GM12872 (cell line): Measurements from ENCODE around the gene INHBB.

ENCODE experiments used
- TF ChIP-seq, protein P1 (sequence below): IDR thresholded peaks from 3 replicates; pipeline ENCODE4 v1.5.1; 2011; ENCODE audit warnings: low read depth, mild to moderate bottlenecking, low read length, moderate library complexity; ENCODE audit not compliant: insufficient read depth

The INHBB gene

DNA sequence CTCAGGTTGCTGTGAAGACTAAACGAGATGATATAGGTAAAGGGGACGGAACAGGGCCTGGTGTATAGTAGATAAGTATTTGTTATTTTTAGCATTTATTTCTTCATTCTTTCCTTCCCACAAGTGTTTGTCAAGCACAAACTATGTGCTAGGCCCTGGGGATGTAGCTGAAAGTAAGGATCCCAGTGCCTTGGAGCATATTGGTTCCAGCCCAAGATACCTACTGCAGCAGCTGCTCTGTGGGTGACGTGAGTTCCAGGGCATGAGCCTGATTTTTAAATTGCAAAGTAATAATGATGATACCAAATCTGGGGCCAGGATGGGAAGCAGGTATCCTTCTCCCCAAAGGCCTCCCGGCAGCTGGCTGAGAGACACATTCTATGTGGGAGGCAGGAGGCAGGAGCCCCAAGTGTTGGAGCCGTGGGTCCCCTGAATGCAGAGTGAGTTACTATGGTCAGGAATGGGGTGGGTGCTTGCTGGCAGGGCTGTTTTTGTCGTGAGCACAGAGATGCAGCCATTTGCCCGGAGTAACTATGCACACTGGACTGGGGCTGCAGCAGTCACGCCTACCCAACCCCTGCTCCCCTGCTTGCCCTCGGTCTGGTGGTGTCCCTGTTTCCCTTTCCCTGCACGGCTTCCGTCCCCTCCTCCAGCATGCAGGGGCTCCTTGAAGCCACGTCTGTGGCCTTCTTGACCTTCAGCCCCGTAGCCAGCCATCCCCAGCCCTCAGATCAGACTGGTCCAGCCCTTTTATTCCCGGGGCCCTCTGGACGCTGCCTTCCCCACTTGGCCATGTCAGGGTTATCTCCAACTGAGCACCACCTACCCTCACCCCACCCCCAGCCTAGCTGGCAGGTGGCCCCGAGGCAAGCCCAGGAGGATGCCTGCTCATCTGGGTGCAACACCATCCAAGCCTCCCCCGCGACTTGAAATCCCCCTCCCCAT, 52.4 kb downstream of the INHBB start:
- TF ChIP-seq, protein P1, sequence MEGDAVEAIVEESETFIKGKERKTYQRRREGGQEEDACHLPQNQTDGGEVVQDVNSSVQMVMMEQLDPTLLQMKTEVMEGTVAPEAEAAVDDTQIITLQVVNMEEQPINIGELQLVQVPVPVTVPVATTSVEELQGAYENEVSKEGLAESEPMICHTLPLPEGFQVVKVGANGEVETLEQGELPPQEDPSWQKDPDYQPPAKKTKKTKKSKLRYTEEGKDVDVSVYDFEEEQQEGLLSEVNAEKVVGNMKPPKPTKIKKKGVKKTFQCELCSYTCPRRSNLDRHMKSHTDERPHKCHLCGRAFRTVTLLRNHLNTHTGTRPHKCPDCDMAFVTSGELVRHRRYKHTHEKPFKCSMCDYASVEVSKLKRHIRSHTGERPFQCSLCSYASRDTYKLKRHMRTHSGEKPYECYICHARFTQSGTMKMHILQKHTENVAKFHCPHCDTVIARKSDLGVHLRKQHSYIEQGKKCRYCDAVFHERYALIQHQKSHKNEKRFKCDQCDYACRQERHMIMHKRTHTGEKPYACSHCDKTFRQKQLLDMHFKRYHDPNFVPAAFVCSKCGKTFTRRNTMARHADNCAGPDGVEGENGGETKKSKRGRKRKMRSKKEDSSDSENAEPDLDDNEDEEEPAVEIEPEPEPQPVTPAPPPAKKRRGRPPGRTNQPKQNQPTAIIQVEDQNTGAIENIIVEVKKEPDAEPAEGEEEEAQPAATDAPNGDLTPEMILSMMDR, result no peak

DNA sequence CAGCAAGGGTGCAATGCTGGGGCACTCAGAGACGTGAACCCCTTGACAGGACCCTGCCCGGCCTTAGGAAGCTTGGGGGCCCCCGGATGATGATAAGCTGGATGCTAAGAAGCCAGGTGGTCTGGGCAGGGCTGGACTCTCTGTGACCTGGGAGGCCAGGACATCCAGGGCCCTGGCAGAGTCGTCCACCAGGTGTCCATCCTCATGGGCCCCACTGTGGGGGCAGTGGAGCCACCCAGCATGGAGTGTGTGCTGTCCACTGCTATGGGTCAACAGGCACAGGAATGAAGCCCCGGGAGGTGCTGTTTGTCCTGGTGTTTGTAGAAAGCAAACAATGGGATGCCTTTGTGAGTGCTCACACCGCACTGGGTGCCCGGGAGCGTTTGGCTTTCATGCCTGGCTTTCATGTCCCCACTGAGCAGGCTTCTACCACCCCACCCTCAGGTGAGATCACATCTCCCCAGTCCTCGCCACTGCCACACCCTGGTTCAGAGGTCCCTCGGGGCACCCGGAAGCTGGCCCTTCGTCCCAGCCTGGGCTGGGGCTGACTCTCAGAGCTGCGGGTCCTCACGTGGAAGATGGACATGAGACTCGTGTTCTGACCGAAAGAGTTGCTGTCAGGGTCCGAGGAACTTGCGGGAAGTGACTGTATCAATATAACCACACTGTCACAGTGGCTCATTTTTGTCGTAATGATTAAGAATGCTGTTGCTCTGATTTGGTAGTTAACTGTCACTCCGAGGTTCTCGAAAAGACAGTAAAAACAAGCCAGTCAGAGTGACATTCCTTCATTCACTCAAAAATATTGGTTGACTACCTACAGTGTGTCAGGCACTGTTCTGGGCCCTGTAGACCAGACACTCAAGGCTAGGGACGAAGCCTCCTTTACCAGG, 53.3 kb downstream of the INHBB start:
- TF ChIP-seq, protein P1, result no peak

DNA sequence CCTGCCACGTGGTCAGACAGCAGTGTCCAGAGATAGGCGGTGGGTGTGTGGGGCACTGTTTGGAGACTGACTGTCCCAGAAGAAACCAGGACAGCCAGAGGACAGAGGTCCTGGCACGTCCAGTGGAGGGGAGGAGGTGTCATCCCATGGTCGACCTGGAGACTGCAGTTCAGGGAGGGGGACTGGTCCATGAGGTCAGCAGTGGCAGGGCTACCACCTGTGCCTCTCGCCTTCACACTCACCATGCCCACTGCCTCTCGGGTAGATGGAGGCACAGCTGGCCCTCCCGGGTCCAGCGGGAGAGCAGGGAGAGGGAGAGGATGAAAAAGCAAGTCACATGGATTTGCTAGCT, 53.9 kb downstream of the INHBB start:
- TF ChIP-seq, protein P1, result no peak

DNA sequence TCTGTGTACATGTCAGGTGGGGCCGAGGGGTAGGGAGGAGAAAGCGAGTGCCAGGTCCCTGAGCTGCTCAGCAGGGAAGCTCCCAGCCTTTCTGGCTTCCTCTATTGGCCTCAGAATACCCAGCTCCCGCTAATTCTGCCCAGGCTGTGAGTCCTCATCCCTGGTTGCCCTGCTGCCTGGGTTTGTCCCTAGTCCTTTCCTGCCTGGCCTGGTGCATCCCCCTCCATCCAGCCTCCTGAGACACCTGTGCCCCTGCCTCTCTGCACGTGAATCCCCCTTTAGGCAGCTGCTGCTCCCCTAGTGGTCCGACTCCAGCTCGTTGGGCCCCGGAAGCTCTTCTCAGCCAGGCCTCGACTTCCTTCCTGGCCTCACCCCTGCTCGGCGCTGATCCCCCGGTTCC, 54.6 kb downstream of the INHBB start:
- TF ChIP-seq, protein P1, result no peak
